Stimulated activated CD4-positive, alpha-beta T cell treated with anti-CD3 and anti-CD28 coated beads, Interleukin-12 subunit alpha, Interleukin-12 subunit beta, amount 100 ng/mL, for 24 hours (primary cell): ENCODE measurements around the gene C1orf210.

Experiments used
- DNase-seq, 2 experiments: peaks; one replicate each; pipeline ENCODE4 v3.0.0-alpha.2; 2020; ENCODE audit warnings: low read depth in 2 of 2

The C1orf210 gene

DNA sequence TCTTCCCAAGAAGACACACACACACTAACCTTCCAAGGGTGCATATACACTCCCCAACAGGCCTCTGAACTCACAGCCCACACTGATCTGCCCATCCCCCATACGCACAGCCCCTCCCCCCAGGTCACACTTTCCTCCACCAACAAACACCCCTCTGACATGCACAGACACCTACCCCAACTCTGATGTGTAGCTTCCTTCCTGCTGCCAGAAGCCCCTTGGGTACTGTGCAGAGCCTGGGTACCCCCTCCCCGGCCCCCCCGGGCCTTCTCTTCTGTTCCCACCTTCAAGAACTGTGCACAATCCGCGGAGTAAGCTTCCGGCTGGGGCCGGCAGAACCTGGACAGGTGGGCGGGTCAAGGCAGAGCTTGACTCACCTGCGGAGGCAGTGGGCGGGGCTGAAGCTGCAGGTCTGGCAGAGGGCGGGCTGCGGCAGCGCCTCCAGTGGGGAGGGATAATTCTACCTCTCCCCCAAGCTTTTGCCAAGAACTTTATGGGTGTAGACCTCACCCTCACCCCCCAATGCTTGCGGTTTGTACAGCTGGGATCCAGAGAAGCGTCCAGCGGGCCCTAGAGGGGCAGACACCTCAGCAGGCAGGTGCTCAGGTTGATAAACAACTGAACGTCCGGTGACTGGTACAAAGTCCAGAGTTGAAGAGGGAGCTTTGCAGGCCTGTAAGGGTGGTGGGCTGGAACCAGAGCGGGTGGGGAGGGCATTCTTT, at the start of gene C1orf210:
C1orf210 (minus strand) TSS at position 313 of the 722 bp plus-strand sequence. CDS start 2,311 bp downstream, outside the sequence.
- no peak for DNase-seq

DNA sequence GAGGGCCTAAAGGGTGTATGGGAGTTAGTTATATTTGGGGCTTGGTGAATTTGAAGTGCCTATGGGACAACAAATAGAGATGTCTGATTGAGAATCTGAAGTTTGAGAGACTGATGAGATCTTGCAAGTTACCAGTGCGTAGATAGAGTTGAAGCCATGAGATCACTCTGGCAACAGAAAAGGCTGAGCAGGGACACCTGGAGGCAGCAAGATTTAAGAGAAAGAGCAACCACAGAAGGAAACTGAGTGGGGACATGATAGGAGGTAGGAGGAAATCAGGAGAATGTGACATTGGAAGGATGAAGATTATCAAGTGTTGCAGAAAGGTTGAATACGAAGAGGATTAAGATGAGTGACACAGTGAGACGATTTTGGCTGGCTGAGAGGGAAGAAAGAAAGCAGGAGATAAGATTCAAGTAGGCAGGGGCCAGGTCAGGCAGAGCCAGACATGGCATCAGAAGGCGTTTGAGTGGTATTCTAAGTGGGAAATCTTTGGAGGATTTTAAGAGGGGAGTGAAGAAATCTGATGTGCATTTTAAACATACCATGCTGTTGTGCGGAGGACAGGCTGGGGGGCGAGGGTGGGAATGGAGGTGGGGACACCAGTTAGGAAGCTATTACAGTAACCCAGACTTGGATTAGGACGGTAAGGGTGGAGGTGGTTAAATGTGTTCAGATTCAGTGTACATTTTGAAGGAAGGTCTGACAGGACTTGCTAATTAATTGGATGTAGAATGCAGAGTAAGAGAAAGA, 49.2 kb upstream of the C1orf210 start:
- DNase-seq, result no peak

GRCh38 chr1:43331688-43332087, 46.3 kb upstream of the C1orf210 start:
- DNase-seq, result no peak

GRCh38 chr1:43329995-43330751, 44.8 kb upstream of the C1orf210 start:
- DNase-seq, result peak; percentile 44 to 73

GRCh38 chr1:43327549-43328292, 42.3 kb upstream of the C1orf210 start:
- DNase-seq, result no peak

DNA sequence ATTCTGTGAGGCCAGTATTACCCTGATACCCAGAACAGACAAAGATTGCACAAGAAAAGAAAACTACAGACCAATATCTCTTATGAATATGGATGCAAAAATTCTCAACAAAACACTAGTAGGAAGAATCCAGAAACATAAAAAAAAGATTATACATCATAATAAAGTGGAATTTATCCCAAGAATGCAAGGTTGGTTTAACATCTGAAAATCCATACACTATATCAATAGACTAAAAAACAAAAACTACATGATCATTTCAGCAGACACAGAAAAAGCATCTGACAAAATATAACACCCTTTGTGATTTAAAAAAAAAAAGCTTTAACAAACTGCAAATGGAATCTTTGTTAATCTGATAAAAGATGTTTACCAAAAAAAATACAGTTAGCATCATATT, 40.0 kb upstream of the C1orf210 start:
- no peak for DNase-seq

- DNase-seq, result no peak
Observed at GRCh38 chr1:43324810-43325209, 39.4 kb upstream of the C1orf210 start.

GRCh38 chr1:43322506-43322905, 37.1 kb upstream of the C1orf210 start:
- no peak for DNase-seq

GRCh38 chr1:43321331-43321891, 36.0 kb upstream of the C1orf210 start:
- no peak for DNase-seq

- DNase-seq, result no peak
Observed at GRCh38 chr1:43319766-43320165, 34.4 kb upstream of the C1orf210 start.

DNA sequence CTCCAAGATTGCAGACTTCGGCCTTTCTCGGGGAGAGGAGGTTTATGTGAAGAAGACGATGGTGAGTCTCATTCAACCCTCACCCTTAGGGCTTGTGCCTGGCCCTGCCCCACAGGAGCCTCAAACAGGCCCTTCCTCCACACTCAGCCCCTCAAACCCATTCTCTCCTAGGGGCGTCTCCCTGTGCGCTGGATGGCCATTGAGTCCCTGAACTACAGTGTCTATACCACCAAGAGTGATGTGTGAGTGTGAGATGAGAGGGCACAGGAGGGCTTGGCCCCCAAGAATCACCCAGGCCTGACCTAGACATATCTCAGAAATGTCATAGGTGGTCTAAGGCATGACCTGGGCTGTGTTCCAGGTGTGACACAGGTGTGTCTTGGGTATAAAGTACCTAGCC, 33.9 kb upstream of the C1orf210 start:
- DNase-seq, result no peak

DNA sequence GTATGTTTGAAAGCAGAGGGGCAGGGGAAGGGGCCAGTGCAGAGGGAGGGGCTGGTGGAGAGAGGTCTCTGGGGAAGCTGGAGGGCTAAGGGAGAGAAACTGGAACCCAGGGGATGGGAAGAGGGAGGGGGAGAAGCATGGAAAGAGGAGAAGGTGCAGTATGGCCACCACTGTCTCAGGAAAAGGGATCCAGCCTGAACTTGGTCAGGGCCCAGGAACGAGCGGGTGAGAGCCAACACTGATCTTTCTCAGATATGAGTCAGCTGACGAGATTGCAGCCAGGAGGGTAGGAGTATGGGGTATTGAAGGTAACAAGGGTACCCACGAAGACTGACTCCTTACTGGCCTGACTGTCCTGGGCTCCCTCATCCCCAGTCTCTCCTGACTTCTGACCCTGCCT, 33.5 kb upstream of the C1orf210 start:
- DNase-seq, result no peak

DNA sequence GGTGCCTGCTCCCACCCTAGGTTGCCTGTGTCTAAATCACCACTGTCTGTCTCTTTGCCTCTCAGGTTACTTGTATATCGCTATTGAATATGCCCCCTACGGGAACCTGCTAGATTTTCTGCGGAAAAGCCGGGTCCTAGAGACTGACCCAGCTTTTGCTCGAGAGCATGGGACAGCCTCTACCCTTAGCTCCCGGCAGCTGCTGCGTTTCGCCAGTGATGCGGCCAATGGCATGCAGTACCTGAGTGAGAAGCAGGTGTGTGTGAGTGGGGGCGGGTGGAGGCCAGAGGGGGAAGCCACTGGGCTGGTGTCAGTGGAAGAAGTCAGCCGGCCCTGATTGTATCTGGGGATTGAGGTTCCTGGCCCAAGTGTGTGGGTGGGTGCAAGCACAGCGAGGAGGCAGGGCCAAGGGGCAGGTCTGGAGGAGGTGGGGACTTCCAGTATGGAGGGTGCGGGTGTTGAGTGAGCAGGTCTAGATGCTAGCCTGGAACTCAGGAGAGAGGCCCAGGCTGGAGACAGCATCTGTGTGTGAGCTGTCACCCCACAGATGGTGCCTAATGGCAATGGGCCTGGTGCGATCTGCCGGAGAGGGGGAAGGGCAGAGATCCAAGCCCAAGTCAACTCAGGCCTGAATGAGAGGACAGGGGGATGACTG, 32.6 kb upstream of the C1orf210 start:
- no peak for DNase-seq

DNA sequence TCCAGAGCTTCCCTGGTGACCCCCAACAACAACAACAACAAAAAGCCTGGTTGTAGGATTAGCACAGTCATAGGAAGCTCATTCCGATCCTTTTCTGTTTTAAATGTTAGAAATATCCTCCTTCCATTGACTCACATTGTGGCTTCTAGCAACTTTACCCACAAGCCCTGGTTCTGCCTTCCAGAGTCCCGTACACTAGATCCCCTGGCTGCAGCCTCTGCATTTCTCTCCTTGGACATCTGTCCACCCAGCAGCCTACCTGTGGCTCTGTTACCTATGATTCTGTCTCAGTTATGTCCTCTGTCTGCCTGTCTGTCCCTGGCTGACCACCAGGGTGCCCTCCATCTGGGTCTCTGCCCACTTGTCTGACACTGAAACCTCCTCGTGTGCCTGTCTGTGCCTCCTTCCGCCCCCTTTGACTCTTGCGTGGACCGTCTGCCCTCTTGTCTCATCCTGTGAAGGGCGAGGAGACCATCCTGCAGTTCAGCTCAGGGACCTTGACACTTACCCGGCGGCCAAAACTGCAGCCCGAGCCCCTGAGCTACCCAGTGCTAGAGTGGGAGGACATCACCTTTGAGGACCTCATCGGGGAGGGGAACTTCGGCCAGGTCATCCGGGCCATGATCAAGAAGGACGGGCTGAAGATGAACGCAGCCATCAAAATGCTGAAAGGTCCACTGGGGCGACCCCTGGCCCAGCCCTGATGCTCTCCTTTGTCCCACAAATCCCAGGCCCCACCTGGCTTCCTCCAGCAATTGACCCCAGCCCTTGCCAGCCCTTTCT, 31.5 kb upstream of the C1orf210 start:
- no peak for DNase-seq

DNA sequence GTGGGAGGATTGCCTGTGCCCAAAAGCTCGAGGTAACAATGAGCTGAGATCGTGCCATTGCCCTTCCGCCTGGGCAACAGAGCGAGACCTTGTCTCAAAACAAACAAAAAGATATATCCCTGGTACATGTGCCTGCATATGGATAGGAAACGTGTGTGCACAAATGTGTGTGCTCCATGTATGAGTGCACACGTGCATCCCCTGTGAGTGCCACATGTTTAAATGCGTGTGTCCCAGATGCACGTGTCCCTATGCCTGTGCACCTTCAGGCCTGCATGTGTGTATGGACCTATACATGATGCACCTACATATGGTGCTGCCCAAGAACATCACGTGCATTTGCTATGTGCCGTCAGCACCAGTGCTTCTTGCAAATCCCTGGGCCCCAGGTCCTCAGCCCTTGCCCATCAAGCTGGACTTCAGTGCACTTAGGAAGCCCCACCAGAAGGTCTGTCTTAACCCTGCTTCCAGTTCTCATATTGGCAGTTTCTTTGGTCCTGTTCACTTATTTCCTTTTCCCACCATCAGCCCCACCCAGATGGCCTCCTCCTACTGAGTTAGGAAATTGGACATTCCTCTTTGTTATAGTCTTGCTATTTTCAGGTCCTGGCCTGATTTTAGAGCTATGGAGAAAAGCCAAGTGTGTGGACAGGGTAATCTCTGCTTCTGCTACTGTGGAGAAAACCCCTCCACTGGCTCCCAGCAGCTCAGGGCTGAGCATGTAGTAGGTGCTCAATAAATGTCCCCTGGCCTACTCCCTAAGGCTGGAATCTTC, 30.8 kb upstream of the C1orf210 start:
- DNase-seq, result no peak

GRCh38 chr1:43315481-43315880, 30.1 kb upstream of the C1orf210 start:
- no peak for DNase-seq

- no peak for DNase-seq
Observed at GRCh38 chr1:43314233-43314632, 28.9 kb upstream of the C1orf210 start.

DNA sequence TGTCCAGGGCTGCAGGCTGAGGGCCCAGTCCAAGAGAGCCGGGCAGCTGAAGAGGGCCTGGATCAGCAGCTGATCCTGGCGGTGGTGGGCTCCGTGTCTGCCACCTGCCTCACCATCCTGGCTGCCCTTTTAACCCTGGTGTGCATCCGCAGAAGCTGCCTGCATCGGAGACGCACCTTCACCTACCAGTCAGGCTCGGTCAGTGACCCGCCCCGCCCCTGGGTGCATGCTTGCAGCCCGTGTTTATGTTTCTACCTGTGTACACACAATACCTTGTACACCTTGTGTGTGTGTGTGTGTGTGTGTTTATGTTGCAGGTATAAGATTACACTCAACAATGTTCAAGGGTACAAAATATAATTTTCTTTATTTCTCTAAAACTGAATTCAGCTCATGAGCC, 28.4 kb upstream of the C1orf210 start:
- no peak for DNase-seq
